PFSK-1 (cell line): ENCODE measurements around the gene RPL38.

Experiments used
- FOXP2 ChIP-seq: optimal IDR thresholded peaks from 2 replicates; pipeline ENCODE3; 2011; ENCODE audit warnings: borderline replicate concordance, control low read depth, inconsistent platforms; ENCODE audit not compliant: insufficient read depth; ENCODE audit errors: extremely low read length, extremely low read depth
- POLR2AphosphoS5 ChIP-seq: IDR thresholded peaks from 2 replicates; pipeline ENCODE4 v1.6.1; 2012; ENCODE audit warnings: low read depth, mild to moderate bottlenecking, control low read depth, low read length, moderate library complexity
- REST ChIP-seq, 2 experiments: IDR thresholded peaks; 2 replicates each; pipeline versions ENCODE4 v1.6.1 to v1.8.0; 2011 to 2012; ENCODE audit warnings: low read depth in 2 of 2, low read length in 2 of 2, control low read depth in 1 of 2, inconsistent platforms in 1 of 2, mild to moderate bottlenecking in 1 of 2, moderate library complexity in 1 of 2; ENCODE audit not compliant: insufficient read depth in 1 of 2
- SIN3A ChIP-seq: IDR thresholded peaks from 2 replicates; pipeline ENCODE4 v1.6.1; 2012; ENCODE audit warnings: mild to moderate bottlenecking, low read length, moderate library complexity, borderline replicate concordance; ENCODE audit not compliant: insufficient read depth
- TAF1 ChIP-seq: IDR thresholded peaks from 2 replicates; pipeline ENCODE4 v1.6.1; 2012; ENCODE audit warnings: low read length, control low read depth, borderline replicate concordance; ENCODE audit not compliant: insufficient read depth

DNA sequence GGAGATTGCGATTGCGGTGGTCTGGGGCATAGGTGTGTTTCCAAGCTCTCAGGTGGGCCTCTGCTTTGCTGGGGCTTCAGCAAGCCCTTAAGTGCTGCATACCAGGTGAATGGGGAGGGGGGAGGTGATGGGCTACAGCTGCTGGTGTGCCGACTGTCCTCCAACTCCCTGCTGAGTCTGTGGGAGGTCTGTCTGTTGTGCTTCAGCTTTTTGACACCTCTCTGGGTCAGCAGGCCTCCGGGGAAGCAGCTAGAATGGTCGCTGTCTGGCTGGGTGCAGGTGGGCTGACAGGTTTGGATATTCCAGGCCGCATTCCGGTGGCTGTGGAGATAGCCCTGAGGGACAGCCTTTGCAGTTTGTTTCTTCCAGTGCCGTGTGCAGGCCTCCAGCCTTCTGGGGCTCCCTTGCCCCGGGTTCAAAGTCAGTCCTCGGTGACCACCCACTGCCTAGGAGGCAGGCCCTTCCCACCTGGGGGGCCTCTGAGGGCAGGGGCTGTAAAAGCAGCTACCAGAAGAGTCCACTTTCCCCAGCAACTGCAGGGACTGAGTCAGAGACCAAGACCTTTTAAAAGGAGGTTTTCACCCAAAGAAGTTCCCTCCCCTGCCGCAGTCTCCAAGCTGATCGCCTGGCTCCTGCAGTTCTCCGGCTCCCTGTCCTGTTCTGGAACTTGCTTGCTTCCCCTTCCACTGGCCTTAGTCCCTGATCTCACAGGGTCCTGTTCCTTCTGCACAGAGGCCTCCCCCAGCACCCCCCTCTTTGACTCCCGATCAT lies 7.8 kb downstream of the RPL38 start:
- TF ChIP-seq POLR2AphosphoS5, result peak; percentile 45
- TF ChIP-seq FOXP2, result no peak
- TF ChIP-seq SIN3A, result no peak; the same call in 1 of the 2 replicates
- no peak for TF ChIP-seq REST (IDR thresholded peaks at IDR 0.05; ENCODE audit: insufficient read depth in 1 of 2, low read depth in 2 of 2, low read length in 2 of 2)
- no peak for TF ChIP-seq TAF1
